ENCODE data around the gene GAPDHS. TPM values are rescaled to one million over a fixed set of nuclear protein-coding genes. Genes with fewer than 3 reads are reported as not detected.

GAPDHS gene
- total and polyA plus RNA-seq, 7 experiments from 2014 or later = not detected

DNA sequence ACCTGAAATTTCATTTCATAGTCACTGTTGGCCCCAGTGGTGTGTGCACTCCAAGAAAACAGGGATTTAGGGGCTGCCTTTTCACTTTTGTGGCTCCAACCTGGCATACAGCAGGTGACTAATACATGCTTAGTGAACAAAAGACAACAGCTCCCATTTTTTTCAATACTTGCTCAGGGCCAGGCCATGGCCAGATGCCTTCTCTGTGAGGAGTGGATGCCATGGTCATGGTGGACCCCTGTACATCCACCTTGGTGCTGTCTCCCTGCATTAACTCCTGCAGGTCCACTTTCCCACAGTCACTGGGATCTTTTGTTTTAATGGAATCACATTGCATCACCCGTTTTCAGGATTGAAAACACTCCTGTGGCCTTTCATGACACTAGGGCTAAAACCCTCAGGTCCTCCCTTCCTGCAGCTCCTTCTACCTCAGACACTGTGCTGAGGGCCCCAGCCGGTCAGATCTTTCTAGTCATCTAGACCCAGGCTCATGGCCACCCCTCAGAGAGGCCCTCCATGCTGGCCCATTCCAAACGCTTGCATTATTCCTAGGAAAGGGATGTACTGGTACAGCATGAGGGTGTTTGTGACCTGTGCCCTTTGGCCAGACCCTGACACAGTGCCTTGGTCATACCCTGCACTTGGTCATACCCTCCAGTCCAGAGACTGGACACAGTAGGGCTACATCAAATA lies 11.0 kb downstream of the GAPDHS start:
- Mint-ChIP-seq H3K4me1 (peaks cover 26 to 40% (median 37%) of the 10 kb centered on the region in 7 donors), H3K36me3 (peaks cover 0 to 8% (median 0%) of the 10 kb centered on the region in 5 donors), H3K4me3 (peak overlapping the region; percentile 79 to 93 (median 89)), H3K27me3 (no peaks in the 10 kb centered on the region), H3K9me3 (no peaks in the 10 kb centered on the region), H3K27ac (peak overlapping the region; percentile 52 to 96 (median 89))
- ChIA-PET CTCF (no interaction called here), POLR2A (interaction anchor here (0.8 kb wide), 1 partner anchor 553 kb away, joined by 3 read pairs; no protein-coding TSS in a partner anchor)
- DNase-seq (no peak), ATAC-seq (no peak)
- Histone ChIP-seq H3K9me3 (ENCODE audit: control insufficient read depth in 2 of 3, low read length in 3 of 3) (no peaks in the 10 kb centered on the region), H3K4me1 (ENCODE audit: control insufficient read depth in 2 of 2, insufficient read depth in 2 of 2, low read length in 2 of 2) (peaks cover 13 to 16% of the 10 kb centered on the region in 2 donors), H3K4me3 (ENCODE audit: low read length) (peak overlapping the region; percentile 78), H3K36me3 (ENCODE audit: control insufficient read depth in 2 of 3, insufficient read depth in 3 of 3, low read length in 3 of 3) (peaks cover 0 to 13% (median 0%) of the 10 kb centered on the region in 3 experiments), H3K27ac (ENCODE audit: low read depth, low read length) (peak overlapping the region; percentile 84), H3K27me3 (ENCODE audit: control insufficient read depth in 2 of 2, insufficient read depth in 2 of 2, low read length in 2 of 2) (no peaks in the 10 kb centered on the region)
- intact Hi-C loops (cut with micrococcal nuclease) = loop anchor here in 1 of 2 donors (2.0 kb wide), 1 partner anchor 101 kb away; no protein-coding TSS in a partner anchor

DNA sequence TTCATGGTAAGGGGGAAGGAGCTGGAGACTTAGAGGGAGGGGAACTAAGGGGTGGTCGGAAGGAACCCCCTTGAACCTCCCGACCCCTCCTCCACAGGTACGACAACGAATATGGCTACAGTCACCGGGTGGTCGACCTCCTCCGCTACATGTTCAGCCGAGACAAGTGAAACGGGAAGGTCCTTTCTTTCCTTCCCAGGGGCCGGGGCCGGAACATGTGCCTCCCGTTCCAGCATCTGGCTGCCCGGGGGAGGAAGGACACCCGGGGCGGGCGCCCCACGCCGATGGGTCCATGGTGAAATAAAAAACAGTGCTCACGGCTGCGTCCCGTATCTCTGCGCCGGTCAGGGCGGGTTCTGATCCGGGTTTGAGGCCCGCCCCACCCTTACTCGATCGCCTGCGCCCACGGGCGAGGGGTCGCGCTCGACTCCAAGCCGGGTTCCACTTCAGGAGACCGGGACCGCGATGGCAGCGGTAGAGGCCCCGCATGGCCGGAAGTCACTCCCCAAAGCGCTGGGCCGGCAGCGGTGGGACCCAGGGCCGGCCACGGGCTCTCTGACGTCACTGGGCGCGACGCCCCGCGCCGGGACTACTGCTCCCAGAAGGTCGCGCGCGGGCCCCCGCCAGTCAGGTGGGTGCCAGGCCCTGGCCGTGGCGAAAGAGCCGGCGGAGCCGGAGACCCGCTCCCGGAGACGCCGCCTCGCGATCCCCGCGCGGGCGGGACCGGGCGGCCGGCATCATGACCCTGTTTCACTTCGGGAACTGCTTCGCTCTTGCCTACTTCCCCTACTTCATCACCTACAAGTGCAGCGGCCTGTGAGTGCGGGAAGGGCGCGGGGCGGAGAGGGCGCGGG lies 12.0 kb downstream of the GAPDHS start, which contains the start of gene TMEM147:
Gene TMEM147, plus strand, starts transcription at position 626 of the 854 bp plus-strand sequence. Its CDS starts 114 bp downstream, at position 740.
- H3K27me3 Mint-ChIP-seq = no peaks in the 10 kb centered on the region
- peaks cover 13 to 16% of the 10 kb centered on the region in 2 donors for H3K4me1 ChIP-seq (ENCODE audit: control insufficient read depth in 2 of 2, insufficient read depth in 2 of 2, low read length in 2 of 2)
- POLR2A ChIA-PET = interaction anchor here (0.6 to 0.8 kb wide), 2 partner anchors 290 to 554 kb away, joined by 3 read pairs; no protein-coding TSS in a partner anchor
- peaks cover 0 to 13% (median 0%) of the 10 kb centered on the region in 3 experiments for H3K36me3 ChIP-seq (ENCODE audit: control insufficient read depth in 2 of 3, insufficient read depth in 3 of 3, low read length in 3 of 3)
- peaks cover 27 to 41% (median 38%) of the 10 kb centered on the region in 7 donors for H3K4me1 Mint-ChIP-seq
- intact Hi-C loops (cut with micrococcal nuclease) = loop anchor here (1.0 to 5.0 kb wide), 9 partner anchors 47 to 386 kb away; partner anchors contain the start of genes HAUS5 (in 2 of the 2) and COX6B1 (in 1 of the 2)
- H3K27me3 ChIP-seq (ENCODE audit: control insufficient read depth in 2 of 2, insufficient read depth in 2 of 2, low read length in 2 of 2) = no peaks in the 10 kb centered on the region
- peak within 1 kb of the TSS; percentile 79 to 93 (median 89) for H3K4me3 Mint-ChIP-seq
- DNase-seq (peak; percentile 60 to 90 (median 69)), ATAC-seq (peak; percentile 91)
- peaks cover 0 to 8% (median 0%) of the 10 kb centered on the region in 5 donors for H3K36me3 Mint-ChIP-seq
- no peaks in the 10 kb centered on the region for H3K9me3 ChIP-seq (ENCODE audit: control insufficient read depth in 2 of 3, low read length in 3 of 3)
- H3K27ac ChIP-seq (ENCODE audit: low read depth, low read length) = peak within 1 kb of the TSS; percentile 84
- H3K27ac Mint-ChIP-seq = peak within 1 kb of the TSS; percentile 52 to 96 (median 90)
- CTCF ChIA-PET = no interaction called here
- no peaks in the 10 kb centered on the region for H3K9me3 Mint-ChIP-seq
- H3K4me3 ChIP-seq (ENCODE audit: low read length) = peak within 1 kb of the TSS; percentile 78

DNA sequence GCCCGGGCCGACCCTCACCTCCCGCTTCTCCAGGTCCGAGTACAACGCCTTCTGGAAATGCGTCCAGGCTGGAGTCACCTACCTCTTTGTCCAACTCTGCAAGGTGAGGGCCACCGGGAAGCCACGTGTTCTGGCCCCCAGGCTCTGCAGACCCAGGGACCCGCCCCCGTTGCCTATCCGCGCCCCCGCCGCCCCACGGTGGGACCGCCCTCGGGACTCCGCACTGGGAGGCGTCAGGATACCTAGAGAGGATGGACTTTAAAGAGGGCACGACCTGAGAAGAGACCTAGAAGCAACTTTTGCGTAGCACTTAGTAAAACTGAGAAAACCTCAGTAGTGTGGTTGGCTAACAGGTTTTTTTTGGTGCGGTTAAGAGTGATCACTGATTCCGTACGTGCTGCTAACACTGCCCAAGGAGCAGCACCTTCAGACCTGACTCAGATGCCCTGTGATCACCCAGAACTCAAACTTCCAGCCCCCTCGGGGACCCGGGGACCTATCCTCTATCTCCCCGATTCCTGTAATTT lies 12.7 kb downstream of the GAPDHS start:
- no peaks in the 10 kb centered on the region for H3K9me3 ChIP-seq (ENCODE audit: control insufficient read depth in 2 of 3, low read length in 3 of 3)
- Mint-ChIP-seq H3K27me3 (no peaks in the 10 kb centered on the region), H3K4me1 (peaks cover 27 to 39% (median 35%) of the 10 kb centered on the region in 7 donors), H3K27ac (peak overlapping the region; percentile 25 to 92 (median 82)), H3K36me3 (peaks cover 0 to 8% (median 0%) of the 10 kb centered on the region in 5 donors), H3K4me3 (peak overlapping the region; percentile 79 to 93 (median 89)), H3K9me3 (no peaks in the 10 kb centered on the region)
- H3K27me3 ChIP-seq (ENCODE audit: control insufficient read depth in 2 of 2, insufficient read depth in 2 of 2, low read length in 2 of 2) = no peaks in the 10 kb centered on the region
- intact Hi-C loops (cut with micrococcal nuclease) = loop anchor here (1.0 to 5.0 kb wide), 9 partner anchors 46 to 385 kb away; partner anchors contain the start of genes HAUS5 (in 2 of the 2) and COX6B1 (in 1 of the 2)
- H3K4me3 ChIP-seq (ENCODE audit: low read length) = peak overlapping the region; percentile 78
- CTCF ChIA-PET = no interaction called here
- peak in 3 of 9 donors; percentile 15 to 77 (median 41) for DNase-seq
- H3K36me3 ChIP-seq (ENCODE audit: control insufficient read depth in 2 of 3, insufficient read depth in 3 of 3, low read length in 3 of 3) = peaks cover 0 to 17% (median 0%) of the 10 kb centered on the region in 3 experiments
- H3K27ac ChIP-seq (ENCODE audit: low read depth, low read length) = peak overlapping the region; percentile 84
- peak; percentile 65 for ATAC-seq
- peaks cover 13 to 16% of the 10 kb centered on the region in 2 donors for H3K4me1 ChIP-seq (ENCODE audit: control insufficient read depth in 2 of 2, insufficient read depth in 2 of 2, low read length in 2 of 2)
- POLR2A ChIA-PET = no interaction called here

DNA sequence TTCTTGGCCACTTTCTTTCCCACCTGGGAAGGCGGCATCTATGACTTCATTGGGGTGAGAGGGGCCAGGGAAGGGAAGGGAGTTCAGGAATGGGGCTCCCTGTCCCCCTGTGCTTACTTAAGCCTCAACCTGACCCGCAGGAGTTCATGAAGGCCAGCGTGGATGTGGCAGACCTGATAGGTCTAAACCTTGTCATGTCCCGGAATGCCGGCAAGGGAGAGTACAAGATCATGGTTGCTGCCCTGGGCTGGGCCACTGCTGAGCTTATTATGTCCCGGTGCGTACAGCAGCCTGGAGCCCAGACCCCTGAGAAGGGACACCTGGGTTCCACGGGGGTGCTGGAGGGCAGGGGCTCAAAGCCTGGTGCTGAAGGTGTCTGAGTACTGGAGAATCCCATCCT lies 13.3 kb downstream of the GAPDHS start:
- CTCF ChIA-PET = no interaction called here
- Histone ChIP-seq H3K4me1 (ENCODE audit: control insufficient read depth in 2 of 2, insufficient read depth in 2 of 2, low read length in 2 of 2) (peaks cover 13 to 16% of the 10 kb centered on the region in 2 donors), H3K9me3 (ENCODE audit: control insufficient read depth in 2 of 3, low read length in 3 of 3) (no peaks in the 10 kb centered on the region), H3K36me3 (ENCODE audit: control insufficient read depth in 2 of 3, insufficient read depth in 3 of 3, low read length in 3 of 3) (peaks cover 0 to 20% (median 0%) of the 10 kb centered on the region in 3 experiments), H3K27ac (ENCODE audit: low read depth, low read length) (peak overlapping the region; percentile 84), H3K4me3 (ENCODE audit: low read length) (peak overlapping the region; percentile 78), H3K27me3 (ENCODE audit: control insufficient read depth in 2 of 2, insufficient read depth in 2 of 2, low read length in 2 of 2) (no peaks in the 10 kb centered on the region)
- H3K9me3 Mint-ChIP-seq = no peaks in the 10 kb centered on the region
- peak overlapping the region in 8 of 9 donors; percentile 25 to 92 (median 80) for H3K27ac Mint-ChIP-seq
- no peaks in the 10 kb centered on the region for H3K27me3 Mint-ChIP-seq
- POLR2A ChIA-PET = interaction anchor here (0.6 kb wide), 2 partner anchors 226 to 868 kb away, joined by 3 read pairs; no protein-coding TSS in a partner anchor
- H3K36me3 Mint-ChIP-seq = peaks cover 0 to 8% (median 0%) of the 10 kb centered on the region in 5 donors
- peaks cover 27 to 39% (median 35%) of the 10 kb centered on the region in 7 donors for H3K4me1 Mint-ChIP-seq
- ATAC-seq = no peak
- H3K4me3 Mint-ChIP-seq = peak overlapping the region; percentile 79 to 93 (median 89)
- no peak for DNase-seq
- intact Hi-C loops (cut with micrococcal nuclease) = loop anchor here (5.0 kb wide), 2 partner anchors 46 to 146 kb away; no protein-coding TSS in a partner anchor

DNA sequence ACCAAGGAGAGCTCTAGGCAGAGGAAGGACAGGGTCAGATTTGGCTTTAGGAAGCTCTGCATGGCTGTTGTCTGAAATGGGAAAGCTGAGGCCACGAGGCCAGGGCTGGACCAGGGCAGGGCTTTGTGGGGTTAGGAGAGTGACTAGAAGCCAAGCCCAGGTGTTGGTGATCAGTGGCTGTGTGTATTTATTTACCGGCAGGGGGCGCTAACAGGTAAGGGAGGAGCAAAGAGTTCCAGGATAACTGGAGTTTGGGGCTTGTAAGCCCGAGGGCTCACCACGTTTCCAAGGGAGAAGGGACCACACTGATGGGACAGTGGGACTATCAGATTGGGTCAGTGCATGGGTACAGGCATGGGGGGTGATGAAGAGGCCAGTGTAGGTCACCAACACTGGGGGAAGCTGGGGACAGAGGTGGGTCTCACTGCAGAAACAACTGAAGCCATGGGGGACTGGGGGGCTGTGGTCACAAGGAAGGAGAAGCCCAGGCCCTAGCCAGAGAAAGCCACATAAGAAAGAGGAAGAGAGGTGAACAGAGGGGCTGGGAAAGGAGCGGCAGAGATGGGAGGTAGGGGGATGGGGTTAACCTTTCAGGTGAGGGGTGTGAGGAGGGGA lies 16.0 kb downstream of the GAPDHS start:
- H3K27me3 ChIP-seq (ENCODE audit: control insufficient read depth in 2 of 2, insufficient read depth in 2 of 2, low read length in 2 of 2) = no peaks in the 10 kb centered on the region
- intact Hi-C loops (cut with micrococcal nuclease) = loop anchor here (1.0 to 5.0 kb wide), 6 partner anchors 43 to 168 kb away; no protein-coding TSS in a partner anchor
- Mint-ChIP-seq H3K27me3 (no peaks in the 10 kb centered on the region), H3K27ac (peak overlapping the region in 6 of 9 donors; percentile 6 to 57 (median 28)), H3K4me1 (peaks cover 24 to 38% (median 34%) of the 10 kb centered on the region in 7 donors), H3K4me3 (peak overlapping the region in 6 of 10 donors; percentile 1 to 78 (median 22)), H3K9me3 (no peaks in the 10 kb centered on the region), H3K36me3 (peaks cover 0 to 8% (median 0%) of the 10 kb centered on the region in 5 donors)
- H3K36me3 ChIP-seq (ENCODE audit: control insufficient read depth in 2 of 3, insufficient read depth in 3 of 3, low read length in 3 of 3) = peaks cover 0 to 20% (median 0%) of the 10 kb centered on the region in 3 experiments
- ATAC-seq (peak; percentile 30), DNase-seq (peak; percentile 32 to 73 (median 59))
- H3K9me3 ChIP-seq (ENCODE audit: control insufficient read depth in 2 of 3, low read length in 3 of 3) = no peaks in the 10 kb centered on the region
- peaks cover 13 to 16% of the 10 kb centered on the region in 2 donors for H3K4me1 ChIP-seq (ENCODE audit: control insufficient read depth in 2 of 2, insufficient read depth in 2 of 2, low read length in 2 of 2)
- POLR2A ChIA-PET = interaction anchor here (1.1 kb wide), 1 partner anchor 79 kb away, joined by 4 read pairs; no protein-coding TSS in a partner anchor
- CTCF ChIA-PET = interaction anchor here (0.6 to 1.4 kb wide), 6 partner anchors 17 to 143 kb away, joined by 3 to 5 read pairs (median 3); partner anchors contain the start of gene COX6B1
- H3K27ac ChIP-seq (ENCODE audit: low read depth, low read length) = no peak overlapping the region
- no peak overlapping the region for H3K4me3 ChIP-seq (ENCODE audit: low read length)

All from naive thymus-derived CD4-positive, alpha-beta T cell (primary cell).